ENCODE measurements around the gene GJB2.

DNA sequence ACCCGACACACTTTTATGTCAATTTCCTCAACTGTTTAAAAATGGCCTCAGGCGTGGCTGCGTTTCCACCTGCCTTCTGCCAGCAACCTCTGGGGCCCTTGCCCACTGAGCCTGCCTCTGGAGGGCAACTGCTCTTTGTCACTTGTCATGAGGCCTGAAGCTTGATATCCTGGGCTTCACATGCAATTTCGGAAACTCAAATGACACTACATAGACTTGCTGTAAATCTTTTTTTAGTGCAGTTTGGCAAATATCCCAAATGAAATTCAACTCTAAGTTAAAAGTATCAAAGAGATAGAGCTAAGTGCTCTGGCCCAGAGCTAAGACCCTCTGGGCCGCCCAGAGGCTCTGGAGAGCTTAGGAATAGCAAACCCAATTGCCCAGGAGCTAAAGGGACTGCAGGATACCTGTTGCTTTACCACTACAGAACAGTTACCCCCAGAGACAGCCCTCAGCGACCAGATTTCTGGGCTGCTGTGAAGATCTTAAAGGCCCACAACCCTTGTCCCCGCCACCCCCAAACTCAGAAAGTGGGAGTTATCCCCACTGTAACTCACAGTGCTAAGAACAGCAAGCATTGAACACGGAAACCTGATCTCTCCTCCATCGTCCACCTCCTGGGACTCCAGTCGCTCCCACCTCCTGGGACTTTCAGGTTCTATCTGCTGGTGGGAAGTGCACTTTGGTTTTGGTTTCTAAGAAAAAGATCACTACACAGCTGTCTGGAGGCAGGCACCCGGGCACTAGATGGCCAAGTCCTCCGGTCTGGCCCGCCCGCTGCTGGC lies 51.3 kb downstream of the GJB2 start:
- TF ChIP-seq, protein P1, sequence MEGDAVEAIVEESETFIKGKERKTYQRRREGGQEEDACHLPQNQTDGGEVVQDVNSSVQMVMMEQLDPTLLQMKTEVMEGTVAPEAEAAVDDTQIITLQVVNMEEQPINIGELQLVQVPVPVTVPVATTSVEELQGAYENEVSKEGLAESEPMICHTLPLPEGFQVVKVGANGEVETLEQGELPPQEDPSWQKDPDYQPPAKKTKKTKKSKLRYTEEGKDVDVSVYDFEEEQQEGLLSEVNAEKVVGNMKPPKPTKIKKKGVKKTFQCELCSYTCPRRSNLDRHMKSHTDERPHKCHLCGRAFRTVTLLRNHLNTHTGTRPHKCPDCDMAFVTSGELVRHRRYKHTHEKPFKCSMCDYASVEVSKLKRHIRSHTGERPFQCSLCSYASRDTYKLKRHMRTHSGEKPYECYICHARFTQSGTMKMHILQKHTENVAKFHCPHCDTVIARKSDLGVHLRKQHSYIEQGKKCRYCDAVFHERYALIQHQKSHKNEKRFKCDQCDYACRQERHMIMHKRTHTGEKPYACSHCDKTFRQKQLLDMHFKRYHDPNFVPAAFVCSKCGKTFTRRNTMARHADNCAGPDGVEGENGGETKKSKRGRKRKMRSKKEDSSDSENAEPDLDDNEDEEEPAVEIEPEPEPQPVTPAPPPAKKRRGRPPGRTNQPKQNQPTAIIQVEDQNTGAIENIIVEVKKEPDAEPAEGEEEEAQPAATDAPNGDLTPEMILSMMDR (conservative IDR thresholded peaks at IDR 0.05; ENCODE audit: low read length): no peak
- no peak for TF ChIP-seq EZH2phosphoT487 (IDR thresholded peaks at IDR 0.05; ENCODE audit: borderline replicate concordance)

Measured in Loucy (cell line).